SK-N-SH (cell line): ENCODE measurements around the gene NUTF2. TPM values are rescaled to one million over a fixed set of nuclear protein-coding genes. Genes with fewer than 3 reads are reported as not detected.

Experiments used
- CTCF ChIA-PET: fragments of 300-600, 350-600 bp; formaldehyde crosslinking; extraction: SDS; loops from one replicate; lab custom pipeline; 2021; lab: Yijun Ruan, JAX
- POLR2A ChIA-PET: fragments of 350-600 bp; sonication (Branson Sonifier 250); formaldehyde crosslinking; extraction: SDS; loops from one replicate; lab custom pipeline; 2020; ENCODE audit warnings: antibody characterized with exemption, inconsistent platforms; lab: Yijun Ruan, JAX
- DNase-seq: peaks from one replicate; pipeline ENCODE4 v3.0.0; 2012
- H2AFZ ChIP-seq: fragments of 200-600 bp; sonication (generic); 2 replicates; pipeline ENCODE4 v1.8.1; 2016; ENCODE audit warnings: antibody characterized with exemption, mild to moderate bottlenecking, low read depth
- H3F3A ChIP-seq: fragments of 200-600 bp; sonication (generic); replicated peaks from 2 replicates; pipeline ENCODE3; 2016; ENCODE audit warnings: antibody characterized with exemption, mild to moderate bottlenecking; ENCODE audit not compliant: insufficient read depth
- H3K27ac ChIP-seq, 2 experiments: fragments of 200-500 bp in 1 of 2; fragments of 200-600 bp in 1 of 2; sonication (Bioruptor generic) in 1 of 2; sonication (generic), shearing (Covaris generic) in 1 of 2; 2 replicates each; pipeline versions ENCODE4 v1.5.1 to v1.6.1; 2014 to 2016; ENCODE audit warnings: low read depth in 2 of 2, inconsistent platforms in 1 of 2, low read length in 1 of 2, mild to moderate bottlenecking in 1 of 2, mixed read lengths in 1 of 2
- H3K27me3 ChIP-seq: fragments of 200-600 bp; sonication (generic), shearing (Covaris generic); 2 replicates; pipeline ENCODE4 v1.6.1; 2016; ENCODE audit warnings: mixed run types; ENCODE audit not compliant: insufficient read depth
- H3K36me3 ChIP-seq, 2 experiments: fragments of 200-500 bp in 1 of 2; fragments of 200-600 bp in 1 of 2; sonication (Bioruptor generic) in 1 of 2; sonication (generic) in 1 of 2; replicated peaks in 1 of 2; 2 replicates each; pipeline versions ENCODE3 to v1.5.1; 2014 to 2016; ENCODE audit warnings: low read length in 1 of 2, mild to moderate bottlenecking in 1 of 2; ENCODE audit not compliant: insufficient read depth in 2 of 2, control insufficient read depth in 1 of 2
- H3K4me1 ChIP-seq, 2 experiments: fragments of 200-500 bp in 1 of 2; fragments of 200-600 bp in 1 of 2; sonication (Bioruptor generic) in 1 of 2; sonication (generic), shearing (Covaris generic) in 1 of 2; 2 replicates each; pipeline versions ENCODE4 v1.5.1 to v1.6.1; 2014 to 2016; ENCODE audit warnings: low read depth in 1 of 2, low read length in 1 of 2, mixed run types in 1 of 2; ENCODE audit not compliant: insufficient read depth in 2 of 2, control insufficient read depth in 1 of 2
- H3K4me2 ChIP-seq: fragments of 200-600 bp; sonication (generic), shearing (Covaris generic); 2 replicates; pipeline ENCODE4 v1.6.1; 2017; ENCODE audit warnings: mixed run types
- H3K4me3 ChIP-seq, 2 experiments: fragments of 200-500 bp in 1 of 2; fragments of 200-600 bp in 1 of 2; sonication (Bioruptor generic) in 1 of 2; sonication (generic), shearing (Covaris generic) in 1 of 2; 2 replicates each; pipeline versions ENCODE4 v1.5.1 to v1.8.1; 2014 to 2016; ENCODE audit warnings: low read depth in 2 of 2, inconsistent platforms in 1 of 2, low read length in 1 of 2, mild to moderate bottlenecking in 1 of 2, mixed read lengths in 1 of 2, moderate library complexity in 1 of 2
- H3K79me2 ChIP-seq: fragments of 200-600 bp; sonication (generic); 2 replicates; pipeline ENCODE4 v1.8.1; 2017; ENCODE audit warnings: mild to moderate bottlenecking; ENCODE audit not compliant: insufficient read depth
- H3K9ac ChIP-seq: fragments of 200-600 bp; sonication (generic); 2 replicates; pipeline ENCODE4 v1.6.1; 2017; ENCODE audit warnings: mixed run types
- H3K9me2 ChIP-seq: fragments of 200-600 bp; sonication (generic); 2 replicates; pipeline ENCODE4 v1.6.1; 2017; ENCODE audit warnings: mixed run types
- H3K9me3 ChIP-seq: fragments of 200-600 bp; sonication (generic); 2 replicates; pipeline ENCODE4 v1.6.1; 2017; ENCODE audit warnings: mixed run types, mild to moderate bottlenecking, moderate library complexity
- H4K20me1 ChIP-seq: fragments of 200-600 bp; sonication (generic); 2 replicates; pipeline ENCODE4 v1.6.1; 2017; ENCODE audit warnings: mild to moderate bottlenecking, mixed run types; ENCODE audit not compliant: insufficient read depth
- CHD2 ChIP-seq: fragments of 150-350 bp; IDR thresholded peaks from 2 replicates; pipeline ENCODE4 v1.6.1; 2018; ENCODE audit warnings: low read length; ENCODE audit not compliant: partially characterized antibody
- ELF1 ChIP-seq: IDR thresholded peaks from 2 replicates; pipeline ENCODE4 v1.4.0; 2012
- EP300 ChIP-seq, 2 experiments: IDR thresholded peaks; 2 replicates each; pipeline versions ENCODE4 v1.4.0 to v1.6.1; 2012; ENCODE audit warnings: borderline replicate concordance in 1 of 2, low read depth in 1 of 2, low read length in 1 of 2
- FOXJ3 ChIP-seq: sonication (generic); formaldehyde crosslinking; IDR thresholded peaks from 2 replicates; pipeline ENCODE4 v1.5.1; 2020; ENCODE audit warnings: mild to moderate bottlenecking, missing genetic modification reagents
- JUND ChIP-seq: IDR thresholded peaks from 2 replicates; pipeline ENCODE4 v1.4.0; 2012
- PBX3 ChIP-seq: IDR thresholded peaks from 2 replicates; pipeline ENCODE4; 2012
- RAD21 ChIP-seq: IDR thresholded peaks from 2 replicates; pipeline ENCODE4 v1.6.1; 2012; ENCODE audit warnings: mild to moderate bottlenecking, low read length
- RCOR1 ChIP-seq: fragments of 150-350 bp; IDR thresholded peaks from 2 replicates; pipeline ENCODE4 v1.6.1; 2017; ENCODE audit warnings: antibody characterized with exemption, low read length
- RXRA ChIP-seq: IDR thresholded peaks from 2 replicates; pipeline ENCODE4 v1.4.0; 2012; ENCODE audit warnings: low read depth, mild to moderate bottlenecking, borderline replicate concordance
- TAF1 ChIP-seq: IDR thresholded peaks from 2 replicates; pipeline ENCODE4 v1.6.1; 2012; ENCODE audit warnings: low read depth, mild to moderate bottlenecking, low read length, moderate library complexity, borderline replicate concordance
- TCF12 ChIP-seq: IDR thresholded peaks from 2 replicates; pipeline ENCODE4 v1.4.0; 2012
- USF1 ChIP-seq: IDR thresholded peaks from 2 replicates; pipeline ENCODE4 v1.4.0; 2012; ENCODE audit warnings: low read depth, borderline replicate concordance
- USF2 ChIP-seq: fragments of 150-350 bp; IDR thresholded peaks from 2 replicates; pipeline ENCODE4 v1.6.1; 2017; ENCODE audit warnings: antibody characterized with exemption, low read length, low read depth, borderline replicate concordance
- ZBTB33 ChIP-seq: IDR thresholded peaks from 2 replicates; pipeline ENCODE4 v1.4.0; 2012; ENCODE audit warnings: low read depth, borderline replicate concordance
- WGBS: methylation state at CpG from one replicate; pipeline ENCODE4 v1.1.6; 2017; ENCODE audit warnings: low lambda C conversion rate; 5-methylcytosine and 5-hydroxymethylcytosine counted together
- polyA plus RNA-seq, 3 experiments: library from polyadenylated mRNA; depleted of rRNA; stranded (reverse); fragments of >200 nt; gene quantifications; 2 replicates each; pipeline ENCODE4 v1.2.3, GENCODE V29; 2012

NUTF2 gene
- polyA plus RNA-seq, 1 of the 3 experiments (the other 2 are of a cell fraction), result 449 TPM

- TF ChIP-seq RXRA (no peak), USF2 (no peak), FOXJ3 (CRISPR knock-in tag) (no peak), TAF1 (peak; percentile 67), USF1 (no peak), EP300 (IDR thresholded peaks at IDR 0.05; ENCODE audit: borderline replicate concordance in 1 of 2, low read depth in 1 of 2, low read length in 1 of 2) (peak in 1 of 2 experiments; percentile 53; a peak in 1 of 4 replicates)
These were observed 46.4 kb downstream of the NUTF2 start, which contains the start of gene PSKH1 (continued) for GRCh38 chr16:67892899-67893742.

GRCh38 chr16:67893743-67894399 lies 47.1 kb downstream of the NUTF2 start:
- ChIA-PET CTCF (interaction anchor here (1.0 to 22.4 kb wide), 6 partner anchors 10 to 147 kb away, joined by 3 to 564 read pairs (median 4); partner anchors contain the start of genes CTRL, LCAT, NRN1L and NUTF2), POLR2A (no interaction called here)
- H3K9me3 ChIP-seq, result no peaks in the 10 kb centered on the region
- H3K27ac ChIP-seq, result peak overlapping the region; percentile 68 to 69
- peak overlapping the region; percentile 93 for H3K4me2 ChIP-seq
- H2AFZ ChIP-seq, result peak overlapping the region; percentile 82; the same call in 1 of the 2 replicates
- no peak for DNase-seq
- H3K4me3 ChIP-seq, result peak overlapping the region; percentile 80 to 97
- no peaks in the 10 kb centered on the region for H3K9me2 ChIP-seq
- H3K4me1 ChIP-seq, result peaks cover 10 to 11% of the 10 kb centered on the region in 2 experiments; a peak in 2 of 4 replicates
- peak overlapping the region; percentile 99 for H3K9ac ChIP-seq
- no peaks in the 10 kb centered on the region for H3F3A ChIP-seq
- TF ChIP-seq ELF1, result no peak
- TF ChIP-seq FOXJ3 (CRISPR knock-in tag), result no peak
- TF ChIP-seq CHD2, result no peak
- TF ChIP-seq TCF12, result no peak
- no peak for TF ChIP-seq RCOR1
- no peak for TF ChIP-seq TAF1
- TF ChIP-seq JUND, result no peak
- no peak for TF ChIP-seq RAD21
- TF ChIP-seq PBX3, result no peak
- TF ChIP-seq ZBTB33, result no peak
- 30% methylated on average over 12 of the region's 14 CpGs for WGBS
- H3K36me3 ChIP-seq, result no peaks in the 10 kb centered on the region
- H4K20me1 ChIP-seq, result peaks cover 6% of the 10 kb centered on the region; the same call in 1 of the 2 replicates
- H3K27me3 ChIP-seq, result no peaks in the 10 kb centered on the region
- H3K79me2 ChIP-seq, result peaks cover 56% of the 10 kb centered on the region
